ENCODE results near the gene NAGLU. TPM values are rescaled to one million over a fixed set of nuclear protein-coding genes. Genes with fewer than 3 reads are reported as not detected.
A peak's percentile ranks its signal among the peaks of the same experiment; 100 is the strongest.

NAGLU gene
- total RNA-seq, 1 donor from 2014 or later, result 7.7 TPM

DNA sequence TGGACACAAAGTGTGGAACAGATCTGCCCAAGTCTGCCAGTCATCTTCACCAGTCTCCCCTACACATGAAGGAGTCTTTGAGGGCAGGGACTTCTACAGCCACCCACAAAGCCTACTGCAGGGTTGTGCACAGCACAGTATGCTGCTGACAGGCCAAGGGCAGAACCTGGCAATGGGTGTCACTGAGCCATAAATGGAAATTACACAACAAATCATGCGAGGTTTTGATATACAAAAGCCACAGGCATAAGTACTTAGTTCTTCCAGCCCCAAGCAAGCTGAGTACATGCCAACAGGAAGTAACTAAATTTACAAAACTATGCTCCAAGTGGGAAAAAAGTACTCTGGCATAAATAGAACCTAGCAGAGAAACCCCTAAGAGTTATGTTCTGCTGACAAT, 49.3 kb downstream of the NAGLU start:
- H3K27ac ChIP-seq (replicated peaks), result peak overlapping the region; percentile 42
- no peaks in the 10 kb centered on the region for H3K27me3 ChIP-seq (ENCODE audit: low read depth)
- DNase-seq, result no peak
- H3K4me1 ChIP-seq, result peaks cover 39% of the 10 kb centered on the region
- intact Hi-C loops (cut with micrococcal nuclease), result no loop called here
- no peaks in the 10 kb centered on the region for H3K9me3 ChIP-seq (replicated peaks)
- TF ChIP-seq, protein P1, sequence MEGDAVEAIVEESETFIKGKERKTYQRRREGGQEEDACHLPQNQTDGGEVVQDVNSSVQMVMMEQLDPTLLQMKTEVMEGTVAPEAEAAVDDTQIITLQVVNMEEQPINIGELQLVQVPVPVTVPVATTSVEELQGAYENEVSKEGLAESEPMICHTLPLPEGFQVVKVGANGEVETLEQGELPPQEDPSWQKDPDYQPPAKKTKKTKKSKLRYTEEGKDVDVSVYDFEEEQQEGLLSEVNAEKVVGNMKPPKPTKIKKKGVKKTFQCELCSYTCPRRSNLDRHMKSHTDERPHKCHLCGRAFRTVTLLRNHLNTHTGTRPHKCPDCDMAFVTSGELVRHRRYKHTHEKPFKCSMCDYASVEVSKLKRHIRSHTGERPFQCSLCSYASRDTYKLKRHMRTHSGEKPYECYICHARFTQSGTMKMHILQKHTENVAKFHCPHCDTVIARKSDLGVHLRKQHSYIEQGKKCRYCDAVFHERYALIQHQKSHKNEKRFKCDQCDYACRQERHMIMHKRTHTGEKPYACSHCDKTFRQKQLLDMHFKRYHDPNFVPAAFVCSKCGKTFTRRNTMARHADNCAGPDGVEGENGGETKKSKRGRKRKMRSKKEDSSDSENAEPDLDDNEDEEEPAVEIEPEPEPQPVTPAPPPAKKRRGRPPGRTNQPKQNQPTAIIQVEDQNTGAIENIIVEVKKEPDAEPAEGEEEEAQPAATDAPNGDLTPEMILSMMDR (IDR thresholded peaks at IDR 0.05; ENCODE audit: borderline replicate concordance), result no peak
- H3K36me3 ChIP-seq, result peaks cover 96% of the 10 kb centered on the region
- H3K4me3 ChIP-seq, result no peak overlapping the region

DNA sequence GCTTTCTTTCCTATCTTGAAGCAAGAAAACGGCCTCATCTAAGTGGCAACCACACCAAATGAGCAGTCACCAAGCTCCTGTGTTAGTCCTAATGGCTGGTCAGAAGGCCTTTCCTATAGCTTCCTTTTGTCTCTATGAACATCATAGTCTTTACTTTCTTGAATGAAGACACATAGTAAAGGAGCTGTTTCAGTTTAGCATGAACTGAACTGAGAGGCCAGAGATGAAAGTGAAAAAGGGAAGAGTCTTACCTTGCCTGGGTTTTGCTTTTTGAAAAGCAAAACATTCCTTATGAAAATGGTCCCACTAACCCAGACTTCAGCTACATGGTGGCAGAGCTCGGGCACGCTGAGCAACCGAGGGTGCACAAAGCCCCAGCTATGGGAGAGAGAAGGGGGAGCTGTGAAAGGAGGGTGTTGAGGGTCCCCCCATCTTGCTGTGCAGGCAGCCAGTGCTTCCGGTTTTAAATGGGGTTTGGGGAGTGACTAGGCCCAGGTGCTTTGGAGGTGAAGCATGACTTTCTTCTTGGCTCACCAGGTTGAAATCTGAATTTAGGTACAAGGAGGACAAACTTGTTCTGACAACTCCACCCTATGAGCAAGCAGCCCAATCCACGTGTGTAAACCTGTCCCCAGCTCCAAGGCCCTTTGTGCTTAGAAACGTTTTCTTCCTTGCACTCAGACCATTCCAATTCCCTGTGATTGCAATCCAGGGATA, 50.6 kb downstream of the NAGLU start:
- intact Hi-C loops (cut with micrococcal nuclease), result no loop called here
- no peaks in the 10 kb centered on the region for H3K9me3 ChIP-seq (replicated peaks)
- peak overlapping the region; percentile 42 for H3K27ac ChIP-seq (replicated peaks)
- no peak for DNase-seq
- H3K4me3 ChIP-seq, result no peak overlapping the region
- no peaks in the 10 kb centered on the region for H3K27me3 ChIP-seq (ENCODE audit: low read depth)
- TF ChIP-seq, protein P1 (IDR thresholded peaks at IDR 0.05; ENCODE audit: borderline replicate concordance), result no peak
- H3K4me1 ChIP-seq, result peaks cover 39% of the 10 kb centered on the region
- peaks cover 96% of the 10 kb centered on the region for H3K36me3 ChIP-seq

DNA sequence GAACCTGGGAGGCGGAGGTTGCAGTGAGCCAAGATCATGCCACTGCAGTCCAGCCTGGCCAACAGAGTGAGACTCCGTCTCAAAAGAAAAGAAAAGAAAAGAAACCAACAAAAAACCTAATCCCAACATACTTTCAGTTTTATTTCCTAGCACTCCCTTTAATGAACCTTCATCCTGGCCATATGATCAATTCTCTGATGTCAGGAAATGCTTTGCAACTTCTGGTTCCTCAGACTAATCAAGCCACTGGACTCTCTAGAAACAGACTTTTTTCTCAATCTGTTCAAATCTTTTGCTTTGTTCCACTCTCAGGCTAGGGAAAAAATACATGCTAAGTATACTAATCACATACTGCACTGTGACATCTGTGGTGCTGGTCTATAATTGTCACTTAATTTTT, 54.8 kb downstream of the NAGLU start:
- intact Hi-C loops (cut with micrococcal nuclease), result no loop called here
- H3K36me3 ChIP-seq, result peaks cover 62% of the 10 kb centered on the region

DNA sequence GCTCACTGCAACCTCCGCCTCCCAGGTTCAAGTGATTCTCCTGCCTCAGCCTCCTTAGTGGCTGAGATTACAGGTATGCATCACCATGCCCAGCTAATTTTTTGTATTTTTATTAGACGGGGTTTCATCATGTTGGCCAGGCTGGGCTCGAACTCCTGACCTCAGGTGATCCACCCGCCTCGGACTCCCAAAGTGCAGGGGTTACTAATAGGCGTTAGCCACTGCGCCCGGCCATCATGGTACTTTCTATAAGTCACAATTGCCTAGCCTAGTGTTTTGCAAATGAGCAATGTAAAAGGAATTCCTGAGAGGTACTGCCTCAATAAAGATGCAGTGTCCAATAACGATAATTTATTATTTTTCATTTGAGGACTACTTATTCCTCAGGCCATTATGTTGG, 55.4 kb downstream of the NAGLU start:
- DNase-seq, result no peak
- H3K27ac ChIP-seq (replicated peaks), result no peak overlapping the region
- TF ChIP-seq, protein P1 (IDR thresholded peaks at IDR 0.05; ENCODE audit: borderline replicate concordance), result no peak
- no peaks in the 10 kb centered on the region for H3K9me3 ChIP-seq (replicated peaks)
- peaks cover 18% of the 10 kb centered on the region for H3K4me1 ChIP-seq
- no peak overlapping the region for H3K4me3 ChIP-seq
- H3K36me3 ChIP-seq, result peaks cover 57% of the 10 kb centered on the region
- H3K27me3 ChIP-seq (ENCODE audit: low read depth), result no peaks in the 10 kb centered on the region
- intact Hi-C loops (cut with micrococcal nuclease), result no loop called here

More for the DNA sequence above, 54.8 kb downstream of the NAGLU start:
- Histone ChIP-seq H3K9me3 (replicated peaks) (no peaks in the 10 kb centered on the region), H3K4me1 (peaks cover 23% of the 10 kb centered on the region), H3K27me3 (ENCODE audit: low read depth) (no peaks in the 10 kb centered on the region), H3K4me3 (no peak overlapping the region), H3K27ac (replicated peaks) (no peak overlapping the region)
- TF ChIP-seq, protein P1 (IDR thresholded peaks at IDR 0.05; ENCODE audit: borderline replicate concordance), result no peak
- no peak for DNase-seq

Small RNA genes within 50 kb of the gene (microRNA-seq; reads per million reads assigned to microRNA genes)
- 2.2 reads per million for gene MIR5010
- gene MIR548AT, result not detected

Other genes with a start within 250 kb of the NAGLU start
- 16.7 TPM for gene STAT5A, start 247.7 kb upstream of the NAGLU start, total RNA-seq
- gene STAT3, start 147.8 kb upstream of the NAGLU start, total RNA-seq, result 116 TPM
- 205 TPM for gene CAVIN1, start 113.0 kb upstream of the NAGLU start, total RNA-seq
- 25.6 TPM for gene ATP6V0A1, start 77.4 kb upstream of the NAGLU start, total RNA-seq
- 0.99 TPM for gene HSD17B1, start 16.7 kb downstream of the NAGLU start, total RNA-seq
- gene COASY, start 25.9 kb downstream of the NAGLU start, total RNA-seq, result 48.8 TPM
- 79.7 TPM for gene MLX, start 30.9 kb downstream of the NAGLU start, total RNA-seq
- 2.5 TPM for gene PSMC3IP, start 41.5 kb downstream of the NAGLU start, total RNA-seq
- gene RETREG3, start 73.1 kb downstream of the NAGLU start, total RNA-seq, result 17.6 TPM
- gene TUBG1, start 73.4 kb downstream of the NAGLU start, total RNA-seq, result 48.0 TPM
- gene TUBG2, start 123.0 kb downstream of the NAGLU start, total RNA-seq, result 15.6 TPM
- 21.5 TPM for gene PLEKHH3, start 140.8 kb downstream of the NAGLU start, total RNA-seq
- gene CCR10, start 145.6 kb downstream of the NAGLU start, total RNA-seq, result 0.88 TPM
- gene CNTNAP1, start 146.3 kb downstream of the NAGLU start, total RNA-seq, result 4.2 TPM
- 43.3 TPM for gene EZH1, start 208.8 kb downstream of the NAGLU start, total RNA-seq
- gene RAMP2, start 225.0 kb downstream of the NAGLU start, total RNA-seq, result 37.7 TPM
- 37.5 TPM for gene VPS25, start 237.2 kb downstream of the NAGLU start, total RNA-seq
- not detected for gene WNK4, start 244.4 kb downstream of the NAGLU start, total RNA-seq